PC-3 (cell line): ENCODE data around the gene DGCR6.
"Not testable (repeated sequence)": the region's sequence is repeated elsewhere in the genome, so short reads cannot be mapped to it uniquely, and the experiment has no call there.

Source experiments
- EZH2 ChIP-seq: fragments of 300-600 bp; sonication (generic); IDR thresholded peaks from one replicate; pipeline ENCODE4 v1.6.1; 2017; ENCODE audit warnings: antibody characterized with exemption, mild to moderate bottlenecking, low read length; ENCODE audit not compliant: unreplicated experiment
- EZH2phosphoT487 ChIP-seq: fragments of 300-600 bp; sonication (generic); IDR thresholded peaks from 2 replicates; pipeline ENCODE4 v1.6.1; 2018; ENCODE audit warnings: mild to moderate bottlenecking, antibody characterized with exemption, low read length, borderline replicate concordance
- TF ChIP-seq, protein P1 (sequence below): fragments of 300-600 bp; sonication (generic); conservative IDR thresholded peaks from 2 replicates; pipeline ENCODE4 v1.5.1; 2017; ENCODE audit warnings: antibody characterized with exemption, low read depth, mild to moderate bottlenecking, low read length

DNA sequence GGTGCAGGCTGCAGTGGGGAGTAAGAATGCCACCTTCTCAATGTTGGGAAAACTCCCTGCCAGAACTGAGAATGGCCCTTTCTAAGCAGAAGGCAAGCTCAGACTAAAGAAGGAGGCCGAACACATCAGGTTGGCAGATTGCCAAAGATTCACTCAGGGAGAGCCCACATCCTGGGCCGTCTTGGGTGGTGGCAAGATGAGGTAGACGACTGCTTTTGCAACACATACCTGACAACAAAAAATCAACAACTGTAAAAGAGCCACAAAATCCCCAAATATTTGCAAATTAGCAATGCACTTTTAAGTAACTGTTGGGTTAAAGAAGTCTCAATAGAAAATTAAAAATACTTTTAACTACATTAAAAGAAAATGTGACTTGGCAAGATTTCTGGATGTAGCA lies 24.9 kb upstream of the DGCR6 start:
- TF ChIP-seq, protein P1, sequence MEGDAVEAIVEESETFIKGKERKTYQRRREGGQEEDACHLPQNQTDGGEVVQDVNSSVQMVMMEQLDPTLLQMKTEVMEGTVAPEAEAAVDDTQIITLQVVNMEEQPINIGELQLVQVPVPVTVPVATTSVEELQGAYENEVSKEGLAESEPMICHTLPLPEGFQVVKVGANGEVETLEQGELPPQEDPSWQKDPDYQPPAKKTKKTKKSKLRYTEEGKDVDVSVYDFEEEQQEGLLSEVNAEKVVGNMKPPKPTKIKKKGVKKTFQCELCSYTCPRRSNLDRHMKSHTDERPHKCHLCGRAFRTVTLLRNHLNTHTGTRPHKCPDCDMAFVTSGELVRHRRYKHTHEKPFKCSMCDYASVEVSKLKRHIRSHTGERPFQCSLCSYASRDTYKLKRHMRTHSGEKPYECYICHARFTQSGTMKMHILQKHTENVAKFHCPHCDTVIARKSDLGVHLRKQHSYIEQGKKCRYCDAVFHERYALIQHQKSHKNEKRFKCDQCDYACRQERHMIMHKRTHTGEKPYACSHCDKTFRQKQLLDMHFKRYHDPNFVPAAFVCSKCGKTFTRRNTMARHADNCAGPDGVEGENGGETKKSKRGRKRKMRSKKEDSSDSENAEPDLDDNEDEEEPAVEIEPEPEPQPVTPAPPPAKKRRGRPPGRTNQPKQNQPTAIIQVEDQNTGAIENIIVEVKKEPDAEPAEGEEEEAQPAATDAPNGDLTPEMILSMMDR, result not testable (repeated sequence)
- not testable (repeated sequence) for TF ChIP-seq EZH2, EZH2phosphoT487
